ENCODE data around the gene UBR2.
"Not testable (repeated sequence)": the region's sequence is repeated elsewhere in the genome, so short reads cannot be mapped to it uniquely, and the experiment has no call there.

The UBR2 gene

DNA sequence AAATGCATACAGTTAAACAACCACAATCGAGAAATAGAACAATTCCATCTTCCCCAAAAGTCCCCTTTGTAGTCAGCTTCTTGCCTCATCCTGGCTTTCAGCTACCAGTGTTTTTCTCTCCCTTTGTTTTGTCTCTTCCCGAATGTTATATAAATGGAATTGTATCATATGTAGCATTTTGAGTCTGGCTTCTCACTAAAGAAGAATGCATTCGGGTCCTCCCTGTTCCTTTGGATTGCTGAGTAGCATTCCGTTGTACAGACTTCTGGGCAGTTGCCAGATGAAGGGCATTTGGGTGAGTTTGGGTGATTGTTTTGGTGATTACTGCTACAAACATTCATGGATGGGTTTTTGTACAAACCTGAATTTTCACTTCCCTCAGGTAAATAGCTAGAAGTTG is 130.8 kb downstream of the UBR2 start:
- DNase-seq = no peak

DNA sequence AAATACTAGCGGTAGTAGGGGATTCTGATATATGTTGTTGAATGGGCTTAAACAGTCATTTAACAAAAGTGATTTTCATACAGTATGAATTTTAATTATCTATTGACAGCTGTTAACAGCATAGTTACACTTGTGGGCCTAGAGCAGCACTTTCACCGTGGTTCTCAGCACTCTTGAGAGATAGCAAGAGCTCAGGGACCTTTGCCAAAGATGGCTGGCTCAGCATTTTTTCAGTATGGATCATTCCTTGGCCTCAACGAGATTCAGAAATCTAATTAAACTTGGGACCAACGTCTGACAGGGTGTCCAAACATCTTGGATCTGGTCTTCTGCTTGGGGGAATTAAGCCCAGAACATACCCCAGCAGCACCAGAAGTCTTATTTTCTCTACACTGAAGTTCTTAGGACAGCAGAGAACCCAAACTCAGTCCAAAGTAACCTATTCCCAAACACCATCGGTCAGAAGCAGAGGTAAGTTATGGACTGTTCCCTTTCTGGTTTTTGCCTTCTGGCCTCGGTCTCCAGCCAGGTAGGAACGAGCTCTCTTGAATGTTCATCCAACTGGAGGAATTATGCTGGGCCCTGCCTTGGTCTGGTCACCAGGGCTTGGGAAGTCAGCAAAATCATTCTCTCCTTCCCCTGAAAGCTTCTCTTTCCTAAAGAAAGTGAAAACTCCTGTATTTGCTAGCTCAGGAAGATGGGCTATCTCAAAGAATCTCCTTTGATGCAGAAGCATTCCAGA is 132.9 kb downstream of the UBR2 start:
- no peak for DNase-seq

DNA sequence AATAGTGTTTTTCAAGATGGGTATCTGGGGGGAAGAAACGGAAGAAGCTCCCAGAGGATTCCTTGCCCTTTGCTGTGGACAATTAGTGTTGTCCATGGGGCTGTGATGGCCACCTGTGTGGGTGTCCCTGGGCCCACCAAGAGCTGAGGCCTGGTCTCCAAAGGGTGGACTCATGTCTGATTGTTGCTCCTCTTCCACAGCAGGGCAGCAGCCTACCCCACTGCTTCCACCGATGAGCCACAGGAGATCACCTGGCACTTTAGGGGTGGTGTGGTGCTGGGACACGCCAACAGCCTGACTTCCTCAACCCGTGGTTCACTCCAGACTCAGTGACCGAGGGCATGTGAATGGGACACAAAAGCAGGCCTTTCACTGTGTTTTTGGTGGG is 133.4 kb downstream of the UBR2 start:
- no peak for DNase-seq

DNA sequence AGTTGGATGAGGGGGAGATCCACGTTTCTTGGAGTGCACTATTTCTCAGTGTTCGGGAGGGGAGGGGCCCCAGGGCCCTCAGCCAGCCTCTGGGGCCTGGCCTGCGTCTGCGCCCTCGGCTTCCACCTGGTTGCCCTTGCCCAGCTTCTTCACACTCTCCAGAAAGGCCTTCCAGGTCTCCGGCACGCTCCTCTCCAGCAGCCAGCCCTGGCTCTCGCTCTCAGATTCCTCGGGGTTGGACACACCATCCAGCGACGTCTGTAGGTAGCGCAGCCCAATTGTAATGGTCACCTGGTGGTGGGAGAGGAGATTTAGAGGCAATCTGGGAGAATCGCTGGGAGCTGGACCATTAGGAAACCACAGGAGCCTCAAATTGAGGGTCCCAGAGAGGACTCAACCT is 134.4 kb downstream of the UBR2 start:
- DNase-seq = no peak

DNA sequence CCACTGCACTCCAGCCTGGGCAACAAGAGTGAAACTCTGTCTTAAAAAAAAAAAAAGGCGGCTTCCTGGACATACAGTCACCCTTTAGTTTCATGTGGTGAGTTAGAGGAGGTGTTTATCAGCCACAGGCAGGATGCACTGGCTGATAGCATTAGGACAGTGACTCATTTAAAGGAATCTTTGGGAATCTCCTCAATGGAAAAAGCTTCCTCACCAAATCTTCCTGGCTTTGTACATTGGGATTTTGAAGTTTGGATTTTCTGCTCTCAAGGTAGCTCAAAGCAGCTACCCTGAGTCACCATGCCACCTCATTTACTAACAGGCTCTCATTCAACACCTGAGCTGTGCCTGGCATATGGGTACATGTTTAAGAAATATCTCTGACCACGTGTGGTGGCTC is 138.4 kb downstream of the UBR2 start:
- DNase-seq = no peak

DNA sequence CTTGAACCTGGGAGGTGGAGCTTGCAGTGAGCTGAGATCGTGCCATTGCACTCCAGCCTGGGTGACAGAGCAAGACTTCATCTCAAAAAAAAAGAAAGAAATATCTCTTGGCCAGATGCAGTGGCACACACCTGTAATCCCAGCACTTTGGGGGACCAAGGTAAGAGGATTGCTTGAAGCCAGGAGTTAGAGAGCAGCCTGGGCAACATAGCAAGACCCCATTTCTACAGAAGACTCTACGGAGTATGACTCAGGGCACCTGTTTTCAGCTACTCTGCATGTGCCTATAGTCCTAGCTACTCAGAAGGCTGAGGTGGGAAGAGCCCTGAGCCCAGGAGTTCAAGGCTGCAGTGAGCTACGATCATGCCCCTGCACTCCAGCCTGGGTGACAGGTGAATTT is 139.0 kb downstream of the UBR2 start:
- not testable (repeated sequence) for DNase-seq

DNA sequence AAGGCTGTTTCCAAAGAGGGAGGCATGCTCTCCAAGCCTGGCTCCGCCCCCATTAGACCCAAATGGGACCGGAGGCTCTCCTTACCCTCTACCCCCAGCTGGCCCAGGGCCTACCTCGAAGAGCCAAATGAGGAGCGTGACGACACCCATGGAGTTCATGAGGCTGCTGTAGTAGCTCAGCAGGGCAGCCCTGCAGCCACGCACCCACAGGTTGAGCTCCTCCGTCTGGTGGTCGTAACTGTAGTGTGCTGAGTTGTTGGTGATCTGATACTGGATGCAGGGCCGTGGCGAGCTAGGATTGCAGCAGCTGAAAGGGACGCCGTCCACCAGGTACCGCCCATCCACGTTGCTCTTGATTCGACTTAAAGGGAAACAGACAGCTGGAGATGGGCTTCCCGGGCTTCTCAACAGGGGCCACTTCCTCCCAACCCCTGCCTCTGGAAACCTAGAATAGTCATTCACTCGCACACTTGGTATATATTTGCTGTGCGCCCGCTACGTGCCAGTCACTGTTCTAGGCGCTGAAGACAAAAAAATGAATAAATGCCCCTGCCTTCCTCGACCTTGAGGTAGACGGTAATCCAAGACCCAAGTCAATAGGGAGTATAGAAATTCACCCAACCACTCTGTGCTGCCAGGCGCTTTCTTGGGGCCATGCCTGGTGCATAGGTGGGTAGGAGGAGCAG is 140.6 kb downstream of the UBR2 start:
- no peak for DNase-seq

DNA sequence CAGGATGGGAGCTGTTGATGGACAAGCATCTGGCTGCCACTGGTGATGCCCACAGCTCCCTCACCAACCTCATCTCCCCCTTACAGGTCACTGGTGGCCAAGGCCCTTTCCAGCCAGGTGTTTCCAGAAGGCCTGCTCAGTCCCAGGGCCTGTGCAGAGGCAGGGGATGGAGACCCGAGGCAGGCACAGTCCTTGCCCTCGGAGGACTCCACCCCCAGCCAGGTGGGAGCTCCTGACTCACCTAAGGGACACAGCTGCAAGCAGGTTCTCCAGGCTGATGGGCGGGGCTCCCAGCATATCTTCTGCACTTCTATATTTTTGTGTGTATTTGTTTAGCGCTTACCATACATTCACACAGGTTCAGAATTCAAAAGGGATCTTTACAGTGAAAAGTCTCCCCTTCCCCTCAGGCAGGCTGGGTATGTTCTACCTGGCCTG is 141.1 kb downstream of the UBR2 start:
- DNase-seq = no peak

DNA sequence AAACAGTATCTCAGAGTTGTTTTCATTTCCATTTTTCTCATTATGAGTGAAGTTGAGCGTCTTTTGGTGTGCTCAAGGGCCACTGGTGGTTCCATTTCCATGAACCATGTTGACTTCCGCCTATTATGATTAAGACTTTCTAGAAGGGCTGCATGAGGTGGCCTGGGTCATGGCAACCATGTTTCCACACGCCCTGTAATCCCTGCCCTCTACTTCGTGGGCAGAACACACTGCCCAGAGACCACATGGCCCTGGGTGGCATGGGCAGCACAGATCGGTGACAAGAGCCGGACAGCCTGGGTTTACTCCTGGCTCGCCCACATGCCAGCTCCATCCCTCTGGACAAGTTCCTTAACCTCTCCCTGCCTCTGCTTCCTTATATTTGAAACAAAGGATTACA is 143.8 kb downstream of the UBR2 start:
- no peak for DNase-seq

DNA sequence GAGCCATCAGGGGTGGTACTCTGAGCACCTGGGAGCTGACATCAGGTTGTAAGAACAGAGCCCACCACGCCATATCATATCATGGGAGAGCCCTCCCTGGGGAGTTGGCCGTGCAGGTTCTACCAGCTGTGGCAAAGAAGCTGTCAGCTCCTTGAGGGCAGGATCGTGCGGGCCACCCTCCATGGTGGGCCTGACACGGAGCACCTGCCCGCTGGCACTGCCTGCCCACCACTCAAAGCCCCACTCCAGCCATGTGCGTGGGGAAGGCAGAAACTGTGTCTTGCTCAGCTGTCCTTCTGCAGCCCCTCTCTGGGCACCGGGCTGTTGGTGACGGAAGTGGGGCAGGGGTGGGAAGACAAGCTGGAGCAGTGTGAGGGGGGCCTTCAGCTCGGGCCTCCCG is 144.3 kb downstream of the UBR2 start:
- DNase-seq = no peak

DNA sequence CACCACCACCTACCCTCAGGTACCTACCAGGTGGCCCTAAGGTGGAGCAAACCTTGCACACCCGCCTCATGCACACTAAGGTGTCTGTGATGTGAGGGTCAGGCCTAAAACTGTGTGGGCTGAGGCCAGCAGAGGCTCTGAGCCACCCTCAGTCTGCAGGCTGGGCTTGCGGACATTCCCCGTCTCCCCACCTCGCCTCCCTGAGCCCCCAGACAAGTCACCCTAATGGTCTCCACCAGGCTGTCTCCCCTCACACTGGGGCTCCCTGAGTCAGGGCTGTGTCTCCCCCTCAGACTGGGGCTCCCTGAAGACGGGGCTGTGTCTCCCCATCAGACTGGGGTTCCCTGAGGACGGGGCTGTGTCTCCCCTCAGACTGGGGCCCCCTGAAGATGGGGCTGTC is 146.0 kb downstream of the UBR2 start:
- no peak for DNase-seq

DNA sequence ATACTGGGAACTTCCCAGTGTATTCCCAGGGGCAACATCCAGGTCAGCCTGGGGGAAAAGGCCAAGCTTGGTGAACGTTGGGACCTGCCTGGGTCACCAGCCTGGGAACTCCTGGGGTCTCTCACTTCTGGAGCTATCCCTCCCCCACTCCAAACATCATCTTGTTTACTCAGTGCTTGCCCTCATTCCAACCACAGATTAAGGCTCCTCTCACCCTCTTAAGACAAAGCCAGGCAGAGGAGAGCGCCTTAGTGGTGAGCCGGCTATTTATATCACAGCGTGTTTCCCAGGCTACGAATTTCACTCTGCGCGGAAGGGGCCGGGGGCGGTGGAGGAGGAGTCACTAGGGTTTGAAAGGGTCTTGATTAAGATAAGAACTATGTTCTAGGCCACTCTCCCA is 146.5 kb downstream of the UBR2 start:
- no peak for DNase-seq

DNA sequence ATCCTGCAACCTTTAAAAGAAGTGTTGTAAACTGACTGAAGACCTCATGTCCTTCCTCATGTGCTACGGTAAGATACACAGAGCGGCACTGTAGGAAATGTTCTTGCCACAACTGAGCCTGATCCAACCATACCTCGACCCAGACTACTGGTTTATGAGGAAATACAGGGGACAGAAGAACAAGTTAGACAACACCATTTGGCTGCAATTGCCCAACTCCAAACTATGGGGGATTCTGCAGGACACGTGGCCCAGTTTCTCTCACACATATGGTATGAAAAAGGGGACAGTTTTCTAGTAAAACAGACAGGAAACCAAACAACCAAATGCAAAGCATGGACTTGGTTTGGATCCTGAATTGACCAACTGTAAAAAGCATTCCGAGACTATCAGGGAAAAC is 148.1 kb downstream of the UBR2 start:
- DNase-seq = no peak

DNA sequence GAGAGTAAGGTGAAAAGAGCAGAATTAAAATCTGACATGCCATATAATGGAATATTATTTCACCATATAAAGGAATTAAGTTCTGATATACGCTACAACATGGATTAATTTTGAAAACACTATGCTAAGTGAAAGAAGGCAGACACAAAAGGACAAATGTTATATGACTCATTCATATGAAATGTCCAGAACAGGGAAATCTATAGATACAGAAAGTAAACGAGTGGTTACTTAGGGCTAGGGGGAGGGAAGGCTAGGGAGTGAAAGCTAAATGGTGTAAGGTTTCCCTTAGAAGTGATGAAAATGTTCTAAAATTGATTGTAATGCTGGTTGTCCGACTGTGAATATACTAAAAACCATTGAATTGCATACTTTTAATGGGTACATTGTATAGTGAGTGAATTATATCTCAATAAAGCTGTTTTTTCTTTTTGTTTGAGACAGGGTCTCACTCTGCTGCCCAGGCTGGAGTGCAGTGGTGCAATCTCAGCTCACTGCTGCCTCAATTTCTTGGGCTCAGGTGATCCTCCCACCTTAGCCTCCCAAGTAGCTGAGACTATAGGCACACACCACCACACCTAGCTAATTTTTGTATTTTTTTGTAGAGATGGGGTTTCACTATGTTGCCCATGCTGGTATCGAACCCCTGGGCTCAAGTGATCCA is 150.4 kb downstream of the UBR2 start:
- DNase-seq = no peak

DNA sequence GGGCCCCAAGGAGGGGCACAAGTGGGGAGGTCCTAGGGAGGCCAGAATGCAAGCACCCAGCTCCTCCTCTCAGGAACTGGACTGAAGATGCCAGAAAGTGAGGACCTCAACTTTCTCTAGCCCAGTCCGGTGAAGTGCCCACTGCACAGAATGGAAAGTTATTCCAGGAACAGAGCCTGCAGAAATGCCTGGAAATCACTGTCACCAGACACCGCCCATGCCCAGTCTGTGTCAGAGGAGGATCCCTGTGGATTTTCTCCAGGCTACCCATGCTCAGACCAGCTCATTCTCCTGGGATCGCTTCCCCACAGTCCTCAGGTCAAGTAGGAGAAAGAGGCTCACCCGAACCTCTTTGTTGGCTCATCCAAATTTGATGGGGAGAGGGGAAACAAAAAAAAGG is 152.0 kb downstream of the UBR2 start:
- no peak for DNase-seq

DNA sequence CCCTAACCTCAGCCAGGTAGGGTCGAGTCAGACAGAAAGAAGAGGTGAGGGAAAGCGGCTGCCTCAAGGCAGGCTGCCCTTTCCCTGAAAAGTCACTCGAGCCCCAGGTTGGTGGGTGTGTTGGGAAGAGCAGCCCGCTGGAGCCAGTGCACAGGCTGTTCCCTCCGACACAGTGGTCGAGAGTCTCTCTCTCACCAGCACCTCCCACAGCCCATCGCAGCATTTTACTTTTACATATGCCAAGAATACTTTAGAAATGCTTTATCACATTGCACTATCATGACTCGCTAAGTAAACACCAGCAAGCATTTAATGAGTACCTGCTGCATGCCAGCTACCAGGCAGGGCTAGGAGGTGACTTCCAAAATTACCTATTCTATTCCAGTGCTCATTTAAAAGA is 156.9 kb downstream of the UBR2 start:
- no peak for DNase-seq

DNA sequence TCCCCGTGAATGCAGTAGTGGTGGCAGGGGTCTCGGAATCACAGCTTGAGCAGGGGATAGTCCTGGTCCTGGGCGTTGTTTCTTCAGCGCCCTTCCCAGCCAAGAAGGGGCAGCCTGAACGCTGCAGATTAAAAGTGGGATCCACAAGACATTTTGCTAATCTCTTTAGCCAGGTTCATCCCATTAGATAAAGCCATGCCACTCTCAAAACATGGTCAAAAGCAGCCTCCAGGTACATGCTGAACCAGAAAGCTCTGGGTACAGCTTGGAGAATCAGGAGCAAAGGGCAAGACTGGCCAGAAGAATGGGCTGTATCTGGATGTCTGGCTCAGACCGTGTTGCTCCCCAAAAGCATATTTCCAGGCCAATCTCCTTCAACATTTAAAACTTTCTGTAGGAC is 158.7 kb downstream of the UBR2 start, which contains the start of gene PRPH2:
Gene PRPH2 (minus strand): TSS at position 101 of the 400 bp plus-strand sequence. CDS start 263 bp downstream, outside the sequence.
- no peak for DNase-seq

DNA sequence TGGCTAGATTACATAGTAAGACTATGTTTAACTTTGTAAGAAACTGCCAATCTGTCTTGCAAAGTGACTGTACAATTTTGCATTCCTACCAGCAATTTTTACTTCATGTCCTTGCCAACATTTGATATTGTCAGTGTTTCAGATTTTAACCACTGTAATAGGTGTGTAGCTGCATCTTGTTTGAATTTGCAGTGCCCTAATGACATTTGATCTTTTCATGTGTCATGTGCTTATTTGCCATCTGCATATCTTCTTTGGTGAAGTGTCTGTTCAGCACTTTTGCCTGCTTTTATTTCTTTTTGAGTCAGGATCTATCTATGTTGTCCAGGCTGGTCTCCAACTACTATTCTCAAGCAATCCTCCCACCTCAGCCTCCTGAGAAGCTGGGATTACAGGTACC is 161.0 kb downstream of the UBR2 start:
- DNase-seq = no peak

DNA sequence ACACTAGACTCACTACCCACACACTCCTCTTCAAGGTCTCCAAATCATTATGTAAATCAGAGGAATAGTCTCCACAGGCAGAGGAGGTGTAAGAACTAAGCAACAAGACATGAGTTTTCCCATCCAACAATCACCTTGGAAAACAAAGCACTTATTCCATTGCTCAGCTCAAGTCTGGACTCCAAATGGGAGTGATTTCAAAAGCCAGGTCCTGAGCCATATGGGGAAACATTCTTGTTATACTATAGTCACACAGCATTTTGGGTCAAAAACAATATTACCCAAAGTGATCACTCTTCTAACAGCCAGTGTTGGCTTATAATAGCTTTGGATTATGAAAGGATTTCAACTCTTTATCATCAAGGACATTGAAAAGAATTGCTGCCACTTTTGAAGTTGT is 162.2 kb downstream of the UBR2 start:
- no peak for DNase-seq

DNA sequence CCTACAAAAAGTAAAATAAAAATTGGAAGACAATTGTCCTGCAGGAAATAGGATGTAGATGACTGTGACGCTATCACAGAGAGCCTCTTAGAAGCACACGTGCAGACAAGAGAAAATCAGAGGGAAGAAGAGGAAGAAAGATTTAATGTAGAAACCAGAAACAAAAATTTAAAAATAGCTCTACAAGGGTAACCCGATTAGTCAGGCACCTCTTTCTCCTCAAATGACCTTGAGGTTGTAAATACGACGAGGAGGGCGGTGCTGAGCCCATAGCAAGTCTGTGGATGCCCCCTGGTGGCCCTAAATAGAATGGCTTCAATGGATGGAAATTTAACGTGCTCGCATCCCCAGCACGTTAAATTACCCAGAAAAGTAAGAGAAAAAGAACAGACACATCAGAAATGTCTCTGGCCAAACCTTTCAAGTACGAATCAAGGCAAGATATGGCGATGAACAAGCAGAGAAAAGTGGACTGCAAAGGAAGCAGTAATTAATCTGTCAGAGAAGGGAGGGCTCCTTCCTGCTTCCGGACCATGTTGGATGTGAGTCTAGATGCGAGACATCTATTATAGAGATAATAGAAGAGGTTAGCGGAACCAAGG is 162.8 kb downstream of the UBR2 start:
- peak; percentile 71 for DNase-seq

DNA sequence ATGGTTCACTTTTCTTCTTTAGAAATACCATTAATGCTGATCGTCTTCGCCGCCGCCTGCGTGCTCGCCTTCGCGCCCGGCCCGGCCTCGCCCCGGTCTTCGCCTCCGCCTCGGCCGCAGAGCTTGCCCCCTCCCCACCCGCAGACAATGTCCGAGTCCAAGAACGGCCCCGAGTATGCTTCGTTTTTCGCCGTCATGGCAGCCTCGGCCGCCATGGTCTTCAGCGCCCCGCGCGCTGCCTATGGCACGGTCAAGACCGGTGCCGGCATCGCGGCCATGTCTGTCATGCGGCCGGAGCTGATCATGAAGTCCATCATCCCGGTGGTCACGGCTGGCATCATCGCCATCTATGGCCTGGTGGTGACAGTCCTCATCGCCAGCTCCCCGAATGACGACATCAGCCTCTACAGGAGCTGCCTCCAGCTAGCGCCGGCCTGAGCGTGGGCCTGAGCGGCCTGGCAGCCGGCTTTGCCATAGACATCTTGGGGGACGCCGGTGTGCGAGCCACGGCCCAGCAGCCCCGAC is 163.3 kb downstream of the UBR2 start:
- DNase-seq = no peak

DNA sequence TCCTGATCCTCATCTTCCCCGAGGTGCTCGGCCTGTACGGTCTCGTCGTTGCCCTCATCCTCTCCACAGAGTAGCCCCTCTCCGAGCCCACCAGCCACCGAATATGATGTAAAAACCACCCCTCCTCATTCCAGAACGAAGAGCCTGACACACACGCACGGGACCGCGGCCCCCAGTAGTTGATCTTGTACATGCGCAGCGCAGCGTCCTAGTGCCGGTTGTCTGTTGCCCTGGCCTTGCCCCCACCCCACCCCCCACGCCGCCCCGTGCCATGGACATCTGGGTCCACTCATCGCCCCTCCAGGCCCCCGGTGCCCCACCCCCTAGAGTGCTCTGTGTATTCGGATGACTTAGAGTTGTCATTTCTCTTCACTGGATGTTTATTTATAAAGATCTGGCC is 163.8 kb downstream of the UBR2 start:
- no peak for DNase-seq

DNA sequence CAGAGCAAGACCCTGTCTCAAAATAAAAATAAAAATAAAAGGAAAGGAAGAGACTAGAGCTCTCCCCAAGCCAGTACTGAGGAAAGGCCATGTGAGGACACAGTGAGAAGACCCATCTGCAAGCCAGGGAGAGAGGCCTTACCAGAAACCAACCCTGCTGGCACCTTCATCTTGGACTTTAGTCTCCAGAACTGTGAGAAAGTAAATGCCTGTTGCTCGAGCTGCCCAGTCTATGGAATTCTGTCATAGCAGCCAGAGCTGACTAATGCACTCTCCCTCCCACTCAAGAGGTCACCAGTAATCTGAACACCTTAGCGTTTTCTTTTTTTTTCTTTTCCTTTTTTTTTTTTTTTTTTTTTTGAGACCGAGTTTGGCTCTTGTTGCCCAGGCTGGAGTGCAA is 165.9 kb downstream of the UBR2 start:
- no peak for DNase-seq

All from SIG-M5 (cell line).